Astrocyte of the spinal cord (primary cell): ENCODE measurements around the gene RAB44.

Experiments used
- DNase-seq: peaks from one replicate; pipeline ENCODE4 v3.0.0; 2011; ENCODE audit warnings: low read depth, low spot score
- H3K4me3 ChIP-seq: 2 replicates; pipeline ENCODE4 v1.5.1; 2011; ENCODE audit warnings: low read depth, mild to moderate bottlenecking, low read length, moderate library complexity
- CTCF ChIP-seq: IDR thresholded peaks from 2 replicates; pipeline ENCODE4 v1.5.1; 2012; ENCODE audit warnings: low read depth, mild to moderate bottlenecking, low read length, inconsistent platforms
- in situ Hi-C: cut with HindIII; loops from 2 replicates; pipeline ENCODE4 v1.10.0; 2017; ENCODE audit warnings: low sequenced_read_pairs

RAB44 gene

GRCh38 chr6:36749829-36750489 lies 52.3 kb downstream of the RAB44 start:
- no peak overlapping the region for H3K4me3 ChIP-seq
- no peak for DNase-seq
- TF ChIP-seq CTCF = no peak
- in situ Hi-C loops = no loop called here

- in situ Hi-C loops = no loop called here
- TF ChIP-seq CTCF = no peak
- no peak for DNase-seq
- no peak overlapping the region for H3K4me3 ChIP-seq
Measured at GRCh38 chr6:36751091-36751490, 53.5 kb downstream of the RAB44 start.

- TF ChIP-seq CTCF = no peak
- in situ Hi-C loops = no loop called here
- H3K4me3 ChIP-seq = no peak overlapping the region
- no peak for DNase-seq
Measured at GRCh38 chr6:36751833-36752186, 54.2 kb downstream of the RAB44 start.

- no peak overlapping the region for H3K4me3 ChIP-seq
- TF ChIP-seq CTCF = no peak
- DNase-seq = no peak
- in situ Hi-C loops = no loop called here
Measured at GRCh38 chr6:36752187-36752885, 54.7 kb downstream of the RAB44 start.

GRCh38 chr6:36752886-36753506 lies 55.4 kb downstream of the RAB44 start:
- DNase-seq = no peak
- in situ Hi-C loops = no loop called here
- no peak for TF ChIP-seq CTCF
- H3K4me3 ChIP-seq = no peak overlapping the region

- no peak overlapping the region for H3K4me3 ChIP-seq
- TF ChIP-seq CTCF = no peak
Measured at GRCh38 chr6:36753671-36754405, 56.2 kb downstream of the RAB44 start.

More at GRCh38 chr6:36753671-36754405, 56.2 kb downstream of the RAB44 start:
- DNase-seq = no peak
- in situ Hi-C loops = no loop called here
